ENCODE results near the gene THSD7A. TPM values are rescaled to one million over a fixed set of nuclear protein-coding genes. Genes with fewer than 3 reads are reported as not detected.

Gene THSD7A
- total and polyA plus RNA-seq, 8 donors = 3.7 to 20.8 (median 17.8) TPM

DNA sequence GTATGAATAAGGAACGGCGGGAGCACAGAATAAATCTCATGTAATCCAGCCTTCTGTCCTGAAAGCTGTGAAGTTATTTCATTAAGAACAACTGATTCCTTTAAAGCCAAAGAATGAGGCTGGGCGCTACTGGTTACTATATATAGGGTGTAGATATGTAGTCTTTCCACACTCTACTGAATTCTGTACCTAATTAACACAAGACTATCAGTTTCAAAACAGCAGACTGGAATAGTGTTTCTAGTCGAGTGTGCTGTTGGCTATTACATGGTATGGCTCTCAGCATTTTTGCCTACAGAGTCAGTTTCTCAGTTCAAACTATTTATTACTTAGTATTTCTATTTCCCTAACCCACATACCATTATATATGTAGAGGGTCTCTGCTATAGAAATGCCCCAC is 163.3 kb downstream of the THSD7A start:
- intact Hi-C loops (cut with DNase I) = no loop called here

DNA sequence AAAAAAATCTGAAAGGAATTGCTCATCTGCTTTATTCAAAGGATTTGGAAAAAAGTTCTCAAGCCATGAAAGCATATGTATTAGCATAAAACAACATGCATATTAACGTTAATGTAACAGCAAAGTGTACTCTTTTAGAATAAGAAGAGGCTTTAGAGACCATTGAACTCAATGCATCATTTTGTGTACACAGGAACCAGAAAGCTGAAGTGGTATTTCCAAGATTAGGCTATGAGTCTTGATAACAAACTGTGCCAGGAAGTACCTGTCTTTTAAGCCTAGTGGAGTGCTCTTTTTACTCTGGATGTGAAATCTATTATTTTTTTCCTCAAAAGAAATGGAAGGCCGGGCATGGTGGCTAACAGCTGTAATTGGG is 164.2 kb downstream of the THSD7A start:
- Histone ChIP-seq H3K4me1 (no peaks in the 10 kb centered on the region), H3K36me3 (no peaks in the 10 kb centered on the region), H3K27ac (no peak overlapping the region), H3K9me3 (no peaks in the 10 kb centered on the region), H3K27me3 (no peaks in the 10 kb centered on the region), H3K4me3 (no peak overlapping the region)
- TF ChIP-seq, protein P1, sequence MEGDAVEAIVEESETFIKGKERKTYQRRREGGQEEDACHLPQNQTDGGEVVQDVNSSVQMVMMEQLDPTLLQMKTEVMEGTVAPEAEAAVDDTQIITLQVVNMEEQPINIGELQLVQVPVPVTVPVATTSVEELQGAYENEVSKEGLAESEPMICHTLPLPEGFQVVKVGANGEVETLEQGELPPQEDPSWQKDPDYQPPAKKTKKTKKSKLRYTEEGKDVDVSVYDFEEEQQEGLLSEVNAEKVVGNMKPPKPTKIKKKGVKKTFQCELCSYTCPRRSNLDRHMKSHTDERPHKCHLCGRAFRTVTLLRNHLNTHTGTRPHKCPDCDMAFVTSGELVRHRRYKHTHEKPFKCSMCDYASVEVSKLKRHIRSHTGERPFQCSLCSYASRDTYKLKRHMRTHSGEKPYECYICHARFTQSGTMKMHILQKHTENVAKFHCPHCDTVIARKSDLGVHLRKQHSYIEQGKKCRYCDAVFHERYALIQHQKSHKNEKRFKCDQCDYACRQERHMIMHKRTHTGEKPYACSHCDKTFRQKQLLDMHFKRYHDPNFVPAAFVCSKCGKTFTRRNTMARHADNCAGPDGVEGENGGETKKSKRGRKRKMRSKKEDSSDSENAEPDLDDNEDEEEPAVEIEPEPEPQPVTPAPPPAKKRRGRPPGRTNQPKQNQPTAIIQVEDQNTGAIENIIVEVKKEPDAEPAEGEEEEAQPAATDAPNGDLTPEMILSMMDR (IDR thresholded peaks at IDR 0.05) = no peak
- intact Hi-C loops (cut with DNase I) = no loop called here
- ATAC-seq (peak; percentile 96), DNase-seq (peak in 1 of 4 donors; percentile 8)

More for the DNA sequence above, 163.3 kb downstream of the THSD7A start:
- TF ChIP-seq, protein P1 (IDR thresholded peaks at IDR 0.05) = no peak
- DNase-seq = no peak
- H3K36me3 ChIP-seq = no peaks in the 10 kb centered on the region
- H3K4me3 ChIP-seq = no peak overlapping the region
- no peak for ATAC-seq
- H3K4me1 ChIP-seq = no peaks in the 10 kb centered on the region
- no peak overlapping the region for H3K27ac ChIP-seq
- no peaks in the 10 kb centered on the region for H3K9me3 ChIP-seq
- H3K27me3 ChIP-seq = no peaks in the 10 kb centered on the region

DNA sequence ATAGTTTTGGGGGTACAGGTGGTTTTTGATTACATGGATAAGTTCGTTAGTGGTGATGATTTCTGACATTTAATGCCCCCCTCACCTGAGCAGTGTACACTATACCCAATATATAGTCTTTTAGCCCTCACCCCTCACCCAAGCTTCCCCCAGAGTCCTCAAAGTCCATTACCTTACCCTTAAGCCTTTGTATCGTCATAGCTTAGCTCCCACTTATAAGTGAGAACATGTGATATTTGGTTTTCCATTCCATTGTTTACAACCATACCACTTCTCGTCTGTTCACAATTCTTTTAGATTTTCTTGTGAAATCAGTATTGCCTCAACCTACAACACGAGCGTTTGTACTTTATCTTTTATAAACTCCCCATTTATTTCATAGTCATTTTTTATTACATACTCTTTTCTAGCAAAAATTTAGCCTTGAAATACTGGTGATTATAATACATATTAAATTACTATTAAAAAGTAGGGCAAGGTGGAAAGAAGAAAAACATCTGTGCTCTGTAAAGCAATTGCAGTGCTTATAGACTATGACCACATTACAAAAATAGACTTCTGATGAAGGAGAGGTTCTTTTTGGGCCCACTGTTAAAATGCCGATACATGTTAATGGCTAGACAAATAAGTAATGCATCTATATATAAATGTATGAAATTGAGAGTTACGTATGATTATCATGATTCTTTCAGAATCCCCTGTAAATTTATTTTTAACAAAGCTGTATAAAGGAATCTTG is 164.8 kb downstream of the THSD7A start:
- Histone ChIP-seq H3K4me1 (no peaks in the 10 kb centered on the region), H3K27me3 (no peaks in the 10 kb centered on the region), H3K27ac (no peak overlapping the region), H3K9me3 (no peaks in the 10 kb centered on the region), H3K36me3 (no peaks in the 10 kb centered on the region), H3K4me3 (no peak overlapping the region)
- intact Hi-C loops (cut with DNase I) = no loop called here
- no peak for DNase-seq
- peak; percentile 51 for ATAC-seq
- TF ChIP-seq, protein P1 (IDR thresholded peaks at IDR 0.05) = no peak

DNA sequence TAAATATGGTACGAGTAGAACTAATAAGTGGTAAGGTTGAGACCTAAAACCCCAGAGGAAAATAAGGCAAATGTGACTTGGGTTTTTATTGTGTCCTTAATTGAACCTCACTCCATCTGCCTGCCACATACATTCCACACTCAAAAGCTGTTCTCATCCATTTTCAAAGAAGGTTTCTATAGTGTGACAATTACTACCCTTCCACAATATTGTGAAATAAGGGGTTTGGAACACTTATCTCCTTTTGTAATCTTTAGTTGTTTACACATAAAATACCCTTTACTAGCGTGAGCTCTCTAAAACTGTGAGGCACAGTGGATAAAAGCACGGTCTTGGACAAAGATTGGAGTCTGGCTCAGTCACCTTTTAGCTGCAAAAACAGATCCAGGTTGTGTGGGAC is 166.6 kb downstream of the THSD7A start:
- TF ChIP-seq, protein P1 (IDR thresholded peaks at IDR 0.05) = no peak
- ATAC-seq (no peak), DNase-seq (no peak)
- Histone ChIP-seq H3K36me3 (no peaks in the 10 kb centered on the region), H3K27ac (no peak overlapping the region), H3K9me3 (no peaks in the 10 kb centered on the region), H3K4me3 (no peak overlapping the region), H3K4me1 (no peaks in the 10 kb centered on the region), H3K27me3 (no peaks in the 10 kb centered on the region)
- intact Hi-C loops (cut with DNase I) = no loop called here

DNA sequence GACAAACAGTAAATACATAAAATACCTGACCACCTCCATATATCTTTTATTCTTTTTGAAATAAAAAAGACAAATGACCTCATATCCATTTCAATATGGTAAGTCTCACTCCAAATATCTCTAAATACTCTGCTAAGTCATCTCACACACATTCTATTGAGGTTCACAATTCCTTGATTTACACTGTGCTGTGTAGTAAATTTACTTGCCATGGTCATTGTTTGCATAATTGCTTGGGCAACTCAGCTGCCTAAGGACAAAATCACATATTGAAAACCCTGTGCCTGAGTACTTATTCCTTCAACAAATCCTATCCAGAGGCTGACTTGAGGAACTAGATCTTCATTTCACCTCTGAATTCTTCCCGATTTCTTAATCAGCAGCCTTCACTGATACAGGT is 176.4 kb downstream of the THSD7A start:
- TF ChIP-seq, protein P1 (IDR thresholded peaks at IDR 0.05) = no peak
- Histone ChIP-seq H3K9me3 (no peaks in the 10 kb centered on the region), H3K27ac (no peak overlapping the region), H3K4me1 (no peaks in the 10 kb centered on the region), H3K4me3 (no peak overlapping the region), H3K36me3 (no peaks in the 10 kb centered on the region), H3K27me3 (no peaks in the 10 kb centered on the region)
- DNase-seq (no peak), ATAC-seq (no peak)
- intact Hi-C loops (cut with DNase I) = no loop called here
